ENCODE results near the gene EFNB3.

DNA sequence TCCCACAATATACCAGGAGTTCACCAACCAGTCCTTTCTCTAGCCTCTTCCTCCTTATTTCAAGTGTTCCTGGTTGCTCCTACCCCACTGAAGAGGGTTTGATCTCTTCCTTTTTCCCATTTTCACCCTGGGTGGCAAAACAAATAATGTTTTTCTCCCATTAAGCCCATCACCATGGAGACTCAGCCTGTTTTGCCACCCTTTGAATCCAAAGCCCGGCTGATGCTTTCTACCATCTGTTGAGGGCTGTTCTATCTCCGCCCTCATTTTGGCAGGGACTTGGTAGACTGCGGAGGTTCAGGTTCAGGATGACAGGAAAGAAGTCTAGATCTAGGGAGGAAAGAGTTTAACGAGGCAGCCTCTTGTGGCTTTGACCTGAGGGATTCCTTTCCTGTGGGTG, 15.1 kb downstream of the EFNB3 start:
- TF ChIP-seq, protein P1, sequence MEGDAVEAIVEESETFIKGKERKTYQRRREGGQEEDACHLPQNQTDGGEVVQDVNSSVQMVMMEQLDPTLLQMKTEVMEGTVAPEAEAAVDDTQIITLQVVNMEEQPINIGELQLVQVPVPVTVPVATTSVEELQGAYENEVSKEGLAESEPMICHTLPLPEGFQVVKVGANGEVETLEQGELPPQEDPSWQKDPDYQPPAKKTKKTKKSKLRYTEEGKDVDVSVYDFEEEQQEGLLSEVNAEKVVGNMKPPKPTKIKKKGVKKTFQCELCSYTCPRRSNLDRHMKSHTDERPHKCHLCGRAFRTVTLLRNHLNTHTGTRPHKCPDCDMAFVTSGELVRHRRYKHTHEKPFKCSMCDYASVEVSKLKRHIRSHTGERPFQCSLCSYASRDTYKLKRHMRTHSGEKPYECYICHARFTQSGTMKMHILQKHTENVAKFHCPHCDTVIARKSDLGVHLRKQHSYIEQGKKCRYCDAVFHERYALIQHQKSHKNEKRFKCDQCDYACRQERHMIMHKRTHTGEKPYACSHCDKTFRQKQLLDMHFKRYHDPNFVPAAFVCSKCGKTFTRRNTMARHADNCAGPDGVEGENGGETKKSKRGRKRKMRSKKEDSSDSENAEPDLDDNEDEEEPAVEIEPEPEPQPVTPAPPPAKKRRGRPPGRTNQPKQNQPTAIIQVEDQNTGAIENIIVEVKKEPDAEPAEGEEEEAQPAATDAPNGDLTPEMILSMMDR (conservative IDR thresholded peaks at IDR 0.05; ENCODE audit: low read depth, low read length) = no peak
- TF ChIP-seq EZH2 (IDR thresholded peaks at IDR 0.05; ENCODE audit: borderline replicate concordance, low read depth, low read length, poor library complexity, severe bottlenecking) = no peak

Measured in A673 (cell line).